Measurements from ENCODE around the gene FAM43B.

Gene FAM43B

GRCh38 chr1:20507564-20508410 is 44.6 kb upstream of the FAM43B start, which contains the start of gene MUL1 (continued):
- TF ChIP-seq, protein P1, sequence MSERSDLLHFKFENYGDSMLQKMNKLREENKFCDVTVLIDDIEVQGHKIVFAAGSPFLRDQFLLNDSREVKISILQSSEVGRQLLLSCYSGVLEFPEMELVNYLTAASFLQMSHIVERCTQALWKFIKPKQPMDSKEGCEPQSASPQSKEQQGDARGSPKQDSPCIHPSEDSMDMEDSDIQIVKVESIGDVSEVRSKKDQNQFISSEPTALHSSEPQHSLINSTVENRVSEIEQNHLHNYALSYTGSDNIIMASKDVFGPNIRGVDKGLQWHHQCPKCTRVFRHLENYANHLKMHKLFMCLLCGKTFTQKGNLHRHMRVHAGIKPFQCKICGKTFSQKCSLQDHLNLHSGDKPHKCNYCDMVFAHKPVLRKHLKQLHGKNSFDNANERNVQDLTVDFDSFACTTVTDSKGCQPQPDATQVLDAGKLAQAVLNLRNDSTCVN (tag by site-specific recombination; optimal IDR thresholded peaks at IDR 0.05), result peak; percentile 10
- TF ChIP-seq GLIS1 (tag by site-specific recombination; IDR thresholded peaks at IDR 0.05), result peak; percentile 88
- TF ChIP-seq, protein P2, sequence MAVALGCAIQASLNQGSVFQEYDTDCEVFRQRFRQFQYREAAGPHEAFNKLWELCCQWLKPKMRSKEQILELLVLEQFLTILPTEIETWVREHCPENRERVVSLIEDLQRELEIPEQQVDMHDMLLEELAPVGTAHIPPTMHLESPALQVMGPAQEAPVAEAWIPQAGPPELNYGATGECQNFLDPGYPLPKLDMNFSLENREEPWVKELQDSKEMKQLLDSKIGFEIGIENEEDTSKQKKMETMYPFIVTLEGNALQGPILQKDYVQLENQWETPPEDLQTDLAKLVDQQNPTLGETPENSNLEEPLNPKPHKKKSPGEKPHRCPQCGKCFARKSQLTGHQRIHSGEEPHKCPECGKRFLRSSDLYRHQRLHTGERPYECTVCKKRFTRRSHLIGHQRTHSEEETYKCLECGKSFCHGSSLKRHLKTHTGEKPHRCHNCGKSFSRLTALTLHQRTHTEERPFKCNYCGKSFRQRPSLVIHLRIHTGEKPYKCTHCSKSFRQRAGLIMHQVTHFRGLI (tag by site-specific recombination; IDR thresholded peaks at IDR 0.05), result no peak
- 0 out of 2 replicates have a peak, but pooled peaks have one; percentile 57 for TF ChIP-seq ZFP37 (tag by site-specific recombination; IDR thresholded peaks at IDR 0.05)
- no peak for TF ChIP-seq ZNF404 (tag by site-specific recombination; IDR thresholded peaks at IDR 0.05)
- peak; percentile 40; the same call in 1 of the 2 replicates for TF ChIP-seq KLF1 (tag by site-specific recombination; IDR thresholded peaks at IDR 0.05)
- no peak for TF ChIP-seq ZFP3 (tag by site-specific recombination; IDR thresholded peaks at IDR 0.05; ENCODE audit: low read depth)
- no peak for TF ChIP-seq ZNF112 (tag by site-specific recombination; IDR thresholded peaks at IDR 0.05)
- no peak for TF ChIP-seq ZNF585B (tag by site-specific recombination; IDR thresholded peaks at IDR 0.05)
- TF ChIP-seq ZNF610 (tag by site-specific recombination; IDR thresholded peaks at IDR 0.05; ENCODE audit: borderline replicate concordance), result no peak
- no peak for TF ChIP-seq KLF10 (tag by site-specific recombination; IDR thresholded peaks at IDR 0.05)
- TF ChIP-seq ZFHX2 (tag by site-specific recombination; conservative IDR thresholded peaks at IDR 0.05), result no peak
- TF ChIP-seq INSM2 (tag by site-specific recombination; IDR thresholded peaks at IDR 0.05), result 0 out of 2 replicates have a peak, but pooled peaks have one; percentile 13
- TF ChIP-seq ZBTB6 (tag by site-specific recombination; IDR thresholded peaks at IDR 0.05), result peak; percentile 89; the same call in 1 of the 2 replicates
- no peak for TF ChIP-seq ZBTB44 (tag by site-specific recombination; IDR thresholded peaks at IDR 0.05)
- TF ChIP-seq ZNF501 (tag by site-specific recombination; IDR thresholded peaks at IDR 0.05), result peak; percentile 89; the same call in 1 of the 2 replicates
- TF ChIP-seq ZNF623 (tag by site-specific recombination; IDR thresholded peaks at IDR 0.05), result no peak
- TF ChIP-seq TCF7L2 (IDR thresholded peaks at IDR 0.05; ENCODE audit: borderline replicate concordance, low read depth, low read length), result no peak
- 0 out of 2 replicates have a peak, but pooled peaks have one; percentile 27 for TF ChIP-seq REST (tag by site-specific recombination; IDR thresholded peaks at IDR 0.05)
- no peak for TF ChIP-seq EGR2 (tag by site-specific recombination; IDR thresholded peaks at IDR 0.05; ENCODE audit: low read depth)
- TF ChIP-seq BCL6B (tag by site-specific recombination; IDR thresholded peaks at IDR 0.05), result peak; percentile 97
- TF ChIP-seq ATF2 (tag by site-specific recombination; IDR thresholded peaks at IDR 0.05; ENCODE audit: low read depth), result no peak
- TF ChIP-seq ZNF548 (tag by site-specific recombination; IDR thresholded peaks at IDR 0.05), result no peak
- TF ChIP-seq ZBTB20 (tag by site-specific recombination; IDR thresholded peaks at IDR 0.05), result no peak; the same call in 1 of the 2 replicates
- TF ChIP-seq ZNF707 (tag by site-specific recombination; IDR thresholded peaks at IDR 0.05), result no peak
